Measurements from ENCODE around the gene VAX1. TPM values are rescaled to one million over a fixed set of nuclear protein-coding genes. Genes with fewer than 3 reads are reported as not detected.

VAX1 gene
- total RNA-seq, 4 donors from 2014 or later = not detected

GRCh38 chr10:117126034-117126433 is 12.0 kb downstream of the VAX1 start:
- no peak for ATAC-seq (ENCODE audit: low FRiP score)
- TF ChIP-seq, protein P1, sequence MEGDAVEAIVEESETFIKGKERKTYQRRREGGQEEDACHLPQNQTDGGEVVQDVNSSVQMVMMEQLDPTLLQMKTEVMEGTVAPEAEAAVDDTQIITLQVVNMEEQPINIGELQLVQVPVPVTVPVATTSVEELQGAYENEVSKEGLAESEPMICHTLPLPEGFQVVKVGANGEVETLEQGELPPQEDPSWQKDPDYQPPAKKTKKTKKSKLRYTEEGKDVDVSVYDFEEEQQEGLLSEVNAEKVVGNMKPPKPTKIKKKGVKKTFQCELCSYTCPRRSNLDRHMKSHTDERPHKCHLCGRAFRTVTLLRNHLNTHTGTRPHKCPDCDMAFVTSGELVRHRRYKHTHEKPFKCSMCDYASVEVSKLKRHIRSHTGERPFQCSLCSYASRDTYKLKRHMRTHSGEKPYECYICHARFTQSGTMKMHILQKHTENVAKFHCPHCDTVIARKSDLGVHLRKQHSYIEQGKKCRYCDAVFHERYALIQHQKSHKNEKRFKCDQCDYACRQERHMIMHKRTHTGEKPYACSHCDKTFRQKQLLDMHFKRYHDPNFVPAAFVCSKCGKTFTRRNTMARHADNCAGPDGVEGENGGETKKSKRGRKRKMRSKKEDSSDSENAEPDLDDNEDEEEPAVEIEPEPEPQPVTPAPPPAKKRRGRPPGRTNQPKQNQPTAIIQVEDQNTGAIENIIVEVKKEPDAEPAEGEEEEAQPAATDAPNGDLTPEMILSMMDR (IDR thresholded peaks at IDR 0.05) = no peak

GRCh38 chr10:117112220-117112619 is 25.9 kb downstream of the VAX1 start:
- no peak for DNase-seq (ENCODE audit: low spot score)
- no peak for ATAC-seq (ENCODE audit: low FRiP score)
- TF ChIP-seq, protein P1 (IDR thresholded peaks at IDR 0.05) = no peak

More at GRCh38 chr10:117126034-117126433, 12.0 kb downstream of the VAX1 start:
- no peak for DNase-seq (ENCODE audit: low spot score)

DNA sequence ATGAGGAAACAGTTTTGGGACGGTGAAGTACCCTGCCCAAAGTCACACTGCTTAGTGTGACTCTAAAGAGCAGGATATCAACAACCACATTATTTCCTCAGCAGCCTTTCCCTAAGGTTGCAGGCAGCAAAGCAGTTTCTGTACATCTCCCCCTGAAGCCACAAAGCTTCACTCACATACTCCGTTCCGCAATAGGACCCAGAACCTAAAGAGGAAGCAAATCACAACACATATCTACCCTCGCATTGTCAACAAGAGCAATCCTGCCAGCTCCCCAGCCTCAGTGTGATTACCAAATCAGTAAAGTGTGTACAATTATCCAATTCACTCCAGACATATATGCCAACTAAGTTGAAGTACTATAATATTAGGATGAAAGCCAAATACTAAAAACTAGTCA is 30.8 kb downstream of the VAX1 start:
- ATAC-seq (ENCODE audit: low FRiP score) (no peak), DNase-seq (ENCODE audit: low spot score) (no peak)
- TF ChIP-seq, protein P1 (IDR thresholded peaks at IDR 0.05) = no peak

DNA sequence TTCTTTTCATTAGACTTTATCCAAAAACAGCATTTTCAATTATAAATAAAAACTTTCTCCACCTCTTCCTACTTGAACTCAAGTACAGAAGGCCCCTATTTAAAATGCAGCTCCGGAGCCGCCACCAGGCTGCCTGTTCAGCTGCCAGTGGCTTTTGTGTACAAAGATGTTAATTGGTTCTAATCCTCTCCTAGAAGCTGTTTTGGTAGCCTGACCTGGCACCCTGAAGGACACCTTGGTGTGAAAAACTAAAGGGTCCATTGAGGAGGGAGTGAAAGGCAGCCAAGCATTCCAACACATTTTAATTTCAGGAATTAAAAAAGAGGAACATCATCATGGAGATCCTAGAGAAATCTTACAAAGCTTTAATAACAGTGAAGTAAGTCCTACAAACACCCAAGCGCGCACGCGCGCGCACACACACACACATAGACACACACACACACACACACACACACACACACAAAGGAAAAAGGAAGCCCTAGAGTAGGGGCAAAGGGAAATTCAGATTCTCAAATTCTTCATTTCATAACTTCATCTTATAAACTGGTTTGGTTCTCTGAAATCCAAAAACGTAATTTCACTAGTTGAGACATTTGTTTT is 41.4 kb downstream of the VAX1 start:
- DNase-seq (ENCODE audit: low spot score) (no peak), ATAC-seq (ENCODE audit: low FRiP score) (no peak)
- TF ChIP-seq, protein P1 (IDR thresholded peaks at IDR 0.05) = no peak

- TF ChIP-seq, protein P1 (IDR thresholded peaks at IDR 0.05) = no peak
- no peak for ATAC-seq (ENCODE audit: low FRiP score)
These were observed 43.2 kb downstream of the VAX1 start for GRCh38 chr10:117094856-117095255.

DNA sequence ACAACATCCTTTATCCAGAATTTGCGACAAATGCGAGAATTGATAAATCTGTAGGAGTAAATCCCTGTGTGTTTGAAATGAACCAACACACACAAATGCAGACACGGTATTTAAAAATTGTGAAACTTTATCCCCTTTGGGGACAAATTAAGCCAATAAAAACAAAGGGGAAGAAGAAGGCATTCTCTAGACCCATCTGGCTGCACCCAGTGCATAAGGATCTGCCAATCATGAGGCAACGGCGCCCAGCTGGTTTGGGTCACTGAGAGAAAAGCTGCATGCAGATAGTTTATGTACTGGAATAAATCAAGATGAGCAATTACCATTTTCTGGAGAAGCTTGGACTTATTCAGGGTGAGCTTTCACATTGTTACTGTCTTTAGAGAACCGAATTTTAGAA is 45.7 kb downstream of the VAX1 start:
- ATAC-seq (ENCODE audit: low FRiP score) (no peak), DNase-seq (ENCODE audit: low spot score) (no peak)
- TF ChIP-seq, protein P1 (IDR thresholded peaks at IDR 0.05) = no peak

More at GRCh38 chr10:117094856-117095255, 43.2 kb downstream of the VAX1 start:
- no peak for DNase-seq (ENCODE audit: low spot score)

- DNase-seq (ENCODE audit: low spot score) = no peak
- TF ChIP-seq, protein P1 (IDR thresholded peaks at IDR 0.05) = no peak
These were observed 47.2 kb downstream of the VAX1 start for GRCh38 chr10:117090834-117091233.

More at GRCh38 chr10:117090834-117091233, 47.2 kb downstream of the VAX1 start:
- ATAC-seq (ENCODE audit: low FRiP score) = no peak

Measured in omental fat pad (tissue), 4 donors.